Bronchial epithelial cell (primary cell): Measurements from ENCODE around the gene CDS1. TPM values are rescaled to one million over a fixed set of nuclear protein-coding genes. Genes with fewer than 3 reads are reported as not detected.
A peak's percentile ranks its signal among the peaks of the same experiment; 100 is the strongest.
"Not testable (repeated sequence)": the region's sequence is repeated elsewhere in the genome, so short reads cannot be mapped to it uniquely, and the experiment has no call there.

Source experiments
- DNase-seq: peaks from one replicate; pipeline ENCODE4 v3.0.0-alpha.2; 2010; ENCODE audit warnings: low read depth
- FAIRE-seq: peaks from 2 replicates; lab custom pipeline; 2011; peaks lifted over from hg19 to GRCh38; lab: Jason Lieb, UNC
- H3K27me3 ChIP-seq: 2 replicates; pipeline ENCODE4 v1.5.1; 2011; ENCODE audit warnings: low read length; ENCODE audit not compliant: control insufficient read depth, insufficient read depth
- H3K36me3 ChIP-seq: 2 replicates; pipeline ENCODE4 v1.5.1; 2011; ENCODE audit warnings: low read length; ENCODE audit not compliant: control insufficient read depth, insufficient read depth
- H3K4me3 ChIP-seq: 2 replicates; pipeline ENCODE4 v1.5.1; 2011; ENCODE audit warnings: mild to moderate bottlenecking, low read depth, low read length, control low read depth
- total RNA-seq: library from RNA; depleted of rRNA; stranded (reverse); fragments of >200 nt; gene quantifications from 2 replicates; pipeline ENCODE4 v1.2.1, GENCODE V29; 2014
- TF ChIP-seq, protein P1 (sequence below): IDR thresholded peaks from 2 replicates; pipeline ENCODE4 v1.5.1; 2011; ENCODE audit warnings: mild to moderate bottlenecking, moderate library complexity, low read length, control low read depth, inconsistent platforms; ENCODE audit not compliant: insufficient read depth, severe bottlenecking

The CDS1 gene
- total RNA-seq, 1 donor from 2014 or later, result 20.0 TPM

DNA sequence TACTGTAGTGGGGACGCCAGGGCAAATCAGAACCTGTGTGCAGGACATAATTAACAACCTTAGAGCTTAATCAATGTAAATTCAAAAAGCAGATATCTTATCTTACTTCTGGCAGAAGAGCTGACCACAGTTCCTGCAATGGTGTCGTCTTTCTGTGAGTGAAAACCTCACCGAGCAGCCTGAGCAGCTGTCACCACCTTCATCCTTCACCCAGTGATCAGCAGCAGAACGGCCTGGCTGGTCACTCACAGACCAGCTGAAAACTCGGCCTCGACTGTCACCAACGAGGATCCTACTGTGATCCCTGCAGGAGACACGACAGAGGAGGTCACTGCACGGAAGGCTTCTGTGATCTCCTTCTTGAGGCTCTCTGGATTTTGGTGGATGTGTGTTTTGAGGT is 94.2 kb downstream of the CDS1 start:
- TF ChIP-seq, protein P1, sequence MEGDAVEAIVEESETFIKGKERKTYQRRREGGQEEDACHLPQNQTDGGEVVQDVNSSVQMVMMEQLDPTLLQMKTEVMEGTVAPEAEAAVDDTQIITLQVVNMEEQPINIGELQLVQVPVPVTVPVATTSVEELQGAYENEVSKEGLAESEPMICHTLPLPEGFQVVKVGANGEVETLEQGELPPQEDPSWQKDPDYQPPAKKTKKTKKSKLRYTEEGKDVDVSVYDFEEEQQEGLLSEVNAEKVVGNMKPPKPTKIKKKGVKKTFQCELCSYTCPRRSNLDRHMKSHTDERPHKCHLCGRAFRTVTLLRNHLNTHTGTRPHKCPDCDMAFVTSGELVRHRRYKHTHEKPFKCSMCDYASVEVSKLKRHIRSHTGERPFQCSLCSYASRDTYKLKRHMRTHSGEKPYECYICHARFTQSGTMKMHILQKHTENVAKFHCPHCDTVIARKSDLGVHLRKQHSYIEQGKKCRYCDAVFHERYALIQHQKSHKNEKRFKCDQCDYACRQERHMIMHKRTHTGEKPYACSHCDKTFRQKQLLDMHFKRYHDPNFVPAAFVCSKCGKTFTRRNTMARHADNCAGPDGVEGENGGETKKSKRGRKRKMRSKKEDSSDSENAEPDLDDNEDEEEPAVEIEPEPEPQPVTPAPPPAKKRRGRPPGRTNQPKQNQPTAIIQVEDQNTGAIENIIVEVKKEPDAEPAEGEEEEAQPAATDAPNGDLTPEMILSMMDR, result no peak
- peaks cover 19% of the 10 kb centered on the region for H3K36me3 ChIP-seq
- FAIRE-seq, result no peak

DNA sequence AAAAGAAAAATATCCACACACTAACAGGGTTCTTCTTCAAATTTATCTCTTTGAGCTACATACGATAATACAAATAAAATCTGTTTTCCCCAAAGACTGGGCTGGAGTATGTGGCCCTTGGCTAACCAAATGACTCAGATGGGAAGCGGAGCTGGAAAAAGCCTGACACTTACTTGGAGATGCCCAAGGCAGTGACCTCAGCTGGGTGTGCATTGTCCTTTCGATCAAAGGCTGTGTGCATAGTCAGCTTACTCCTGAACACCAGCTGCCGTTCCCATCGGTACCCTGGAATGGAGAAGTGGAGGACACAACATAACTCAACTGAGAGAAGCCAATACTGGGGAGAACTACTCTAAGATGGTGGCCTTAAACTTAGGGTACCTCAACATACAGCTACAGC is 95.1 kb downstream of the CDS1 start:
- Histone ChIP-seq H3K36me3 (peaks cover 16% of the 10 kb centered on the region), H3K27me3 (no peaks in the 10 kb centered on the region), H3K4me3 (no peak overlapping the region)
- TF ChIP-seq, protein P1, result no peak
- DNase-seq (no peak), FAIRE-seq (no peak)

More for the DNA sequence above, 94.2 kb downstream of the CDS1 start:
- DNase-seq, result no peak
- Histone ChIP-seq H3K27me3 (no peaks in the 10 kb centered on the region), H3K4me3 (no peak overlapping the region)

DNA sequence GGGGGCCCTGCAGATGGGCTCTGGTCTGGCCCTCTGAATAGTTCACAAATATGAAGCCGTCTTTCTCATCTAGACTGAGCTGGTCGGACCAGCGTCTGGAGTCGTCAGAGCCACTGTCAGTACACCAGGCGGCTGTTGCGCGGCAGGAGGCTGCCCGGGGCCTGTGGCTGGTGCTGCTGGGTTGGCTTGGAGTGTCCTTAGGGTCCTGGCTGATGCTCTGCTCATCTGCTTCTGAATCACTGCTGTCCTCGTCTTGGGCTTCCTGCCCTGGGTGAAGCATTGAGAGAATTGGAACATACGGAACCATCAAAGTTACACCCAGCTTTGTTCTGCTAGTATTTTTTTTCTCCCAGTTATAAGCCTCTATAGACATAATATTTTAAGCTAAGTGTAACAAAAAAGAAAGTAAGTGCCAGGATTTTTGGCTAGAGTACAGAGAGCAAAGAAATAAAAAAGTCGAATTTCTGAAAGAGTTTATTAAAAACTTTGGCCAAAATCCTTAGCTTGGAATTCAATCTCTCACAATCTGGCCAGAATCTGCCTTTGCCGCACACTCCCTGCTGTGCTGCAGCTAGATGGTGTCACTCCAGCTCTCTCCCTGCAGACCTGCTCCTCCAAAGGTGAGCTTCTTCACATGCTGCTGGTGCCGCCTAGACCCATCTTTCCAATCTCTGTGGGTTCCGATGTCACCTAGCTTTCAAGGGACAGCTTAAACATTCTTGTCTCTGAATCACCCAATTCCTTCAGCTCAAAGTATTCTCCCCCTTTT is 96.2 kb downstream of the CDS1 start:
- DNase-seq (no peak), FAIRE-seq (no peak)
- peaks cover 19% of the 10 kb centered on the region for H3K36me3 ChIP-seq

DNA sequence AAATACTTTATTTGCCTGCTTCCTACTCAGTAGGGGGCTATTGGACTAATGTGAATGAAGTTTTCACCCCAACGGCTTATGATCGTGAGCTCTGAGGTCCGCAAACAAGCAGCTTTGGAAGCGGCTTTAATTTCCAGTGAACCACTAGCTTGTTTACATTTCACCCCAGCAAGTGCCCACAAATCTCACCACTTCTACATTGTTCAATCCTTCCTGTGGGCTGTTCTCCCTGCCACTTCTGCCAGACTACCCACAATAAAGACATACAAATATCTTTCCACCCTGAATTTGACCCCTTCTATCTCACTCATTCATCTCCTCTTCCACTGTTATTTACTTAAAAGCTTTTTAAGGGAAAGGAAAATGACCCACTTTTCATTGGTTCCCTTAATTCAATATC is 98.0 kb downstream of the CDS1 start:
- Histone ChIP-seq H3K27me3 (no peaks in the 10 kb centered on the region), H3K36me3 (peaks cover 22% of the 10 kb centered on the region), H3K4me3 (no peak overlapping the region)
- DNase-seq, result no peak
- FAIRE-seq, result no peak
- TF ChIP-seq, protein P1, result no peak

More for the DNA sequence above, 96.2 kb downstream of the CDS1 start:
- H3K27me3 ChIP-seq, result no peaks in the 10 kb centered on the region
- TF ChIP-seq, protein P1, result no peak
- no peak overlapping the region for H3K4me3 ChIP-seq

DNA sequence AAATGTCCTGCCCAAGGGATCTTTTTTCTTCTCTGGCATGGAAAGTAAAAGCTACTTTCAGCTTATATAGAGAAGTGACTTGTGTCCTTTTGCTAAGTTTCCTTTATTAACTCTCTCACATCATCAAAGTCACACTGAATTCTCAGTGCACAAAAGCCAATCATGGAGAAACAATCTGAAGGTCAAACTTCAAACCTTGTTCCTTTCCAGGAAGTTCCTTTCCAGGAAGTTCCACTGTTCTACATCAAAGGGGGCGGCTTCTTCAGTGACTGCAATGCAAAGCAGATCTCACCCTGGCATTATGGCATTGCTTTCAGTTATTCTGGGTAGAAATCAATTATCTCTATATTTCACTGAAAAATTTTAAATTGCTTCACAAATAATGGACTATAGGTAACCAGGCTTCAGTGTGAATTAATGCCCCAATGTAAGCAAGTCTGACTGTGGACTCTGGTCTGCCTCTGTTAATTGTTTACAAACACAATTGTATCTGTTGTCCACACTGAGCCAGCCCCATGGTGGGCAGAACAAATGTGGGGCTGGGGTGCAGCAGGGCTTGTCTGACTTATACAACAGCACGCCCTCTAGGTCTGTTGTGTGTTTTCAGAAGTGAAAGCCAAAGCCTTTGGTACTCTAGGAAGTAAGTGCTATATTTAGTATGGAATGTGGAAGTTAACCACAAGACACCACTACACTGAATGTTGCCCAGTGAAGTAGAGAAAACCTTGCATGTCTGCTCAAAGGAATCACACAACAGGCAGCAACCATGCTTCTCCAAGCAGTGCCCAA is 98.8 kb downstream of the CDS1 start:
- H3K27me3 ChIP-seq, result no peaks in the 10 kb centered on the region
- no peak for FAIRE-seq
- TF ChIP-seq, protein P1, result no peak
- no peak overlapping the region for H3K4me3 ChIP-seq
- peak; percentile 48 for DNase-seq
- H3K36me3 ChIP-seq, result peaks cover 26% of the 10 kb centered on the region

DNA sequence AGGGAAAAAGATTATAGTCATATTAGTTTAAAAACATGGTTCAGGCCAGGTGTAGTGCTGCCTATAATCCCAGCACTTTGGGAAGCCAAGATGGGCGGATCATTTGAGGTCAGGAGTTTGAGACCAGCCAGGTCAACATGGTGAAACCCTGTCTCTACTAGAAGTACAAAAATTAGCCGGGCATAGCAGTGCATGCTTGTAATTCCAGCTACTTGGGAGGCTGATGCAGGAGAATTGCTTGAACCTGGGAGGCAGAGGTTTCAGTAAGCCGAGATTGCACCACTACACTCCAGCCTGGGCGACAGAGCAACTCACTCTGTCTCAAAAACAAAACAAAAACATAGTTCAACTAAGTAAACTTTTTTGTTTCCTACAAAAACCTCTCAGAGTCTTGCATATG is 99.7 kb downstream of the CDS1 start:
- H3K4me3 ChIP-seq, FAIRE-seq, DNase-seq, H3K27me3 ChIP-seq: not testable (repeated sequence)
- peaks cover 23% of the 10 kb centered on the region for H3K36me3 ChIP-seq
